Measurements from ENCODE around the gene DMD.

DMD gene

GRCh38 chrX:33160273-33160672 lies 51.1 kb downstream of the DMD start:
- Histone ChIP-seq H3K27me3 (ENCODE audit: insufficient read depth, low read length) (no peaks in the 10 kb centered on the region), H2AFZ (ENCODE audit: low read length, unreplicated experiment) (no peak overlapping the region), H3K4me1 (ENCODE audit: control insufficient read depth, insufficient read depth, low read length, unreplicated experiment) (no peaks in the 10 kb centered on the region), H3K4me3 (ENCODE audit: low read depth, low read length) (no peak overlapping the region), H3K27ac (ENCODE audit: low read depth, low read length) (no peak overlapping the region), H3K79me2 (ENCODE audit: control insufficient read depth, insufficient read depth, low read length, unreplicated experiment) (no peaks in the 10 kb centered on the region), H3K36me3 (ENCODE audit: insufficient read depth, low read length) (no peaks in the 10 kb centered on the region)

- Histone ChIP-seq H3K79me2 (ENCODE audit: control insufficient read depth, insufficient read depth, low read length, unreplicated experiment) (no peaks in the 10 kb centered on the region), H2AFZ (ENCODE audit: low read length, unreplicated experiment) (no peak overlapping the region), H3K27me3 (ENCODE audit: insufficient read depth, low read length) (no peaks in the 10 kb centered on the region), H3K4me3 (ENCODE audit: low read depth, low read length) (no peak overlapping the region), H3K4me1 (ENCODE audit: control insufficient read depth, insufficient read depth, low read length, unreplicated experiment) (no peaks in the 10 kb centered on the region), H3K36me3 (ENCODE audit: insufficient read depth, low read length) (no peaks in the 10 kb centered on the region), H3K27ac (ENCODE audit: low read depth, low read length) (no peak overlapping the region)
Observed at GRCh38 chrX:33156152-33156726, 55.1 kb downstream of the DMD start.

GRCh38 chrX:33149580-33149979 lies 61.8 kb downstream of the DMD start:
- Histone ChIP-seq H3K27ac (ENCODE audit: low read depth, low read length) (no peak overlapping the region), H3K4me3 (ENCODE audit: low read depth, low read length) (no peak overlapping the region), H3K27me3 (ENCODE audit: insufficient read depth, low read length) (no peaks in the 10 kb centered on the region), H3K4me1 (ENCODE audit: control insufficient read depth, insufficient read depth, low read length, unreplicated experiment) (no peaks in the 10 kb centered on the region), H3K79me2 (ENCODE audit: control insufficient read depth, insufficient read depth, low read length, unreplicated experiment) (no peaks in the 10 kb centered on the region), H3K36me3 (ENCODE audit: insufficient read depth, low read length) (no peaks in the 10 kb centered on the region), H2AFZ (ENCODE audit: low read length, unreplicated experiment) (no peak overlapping the region)

- Histone ChIP-seq H2AFZ (ENCODE audit: low read length, unreplicated experiment) (no peak overlapping the region), H3K27me3 (ENCODE audit: insufficient read depth, low read length) (no peaks in the 10 kb centered on the region)
Observed at GRCh38 chrX:33149085-33149484, 62.3 kb downstream of the DMD start.

GRCh38 chrX:33142331-33142730 lies 69.0 kb downstream of the DMD start:
- Histone ChIP-seq H2AFZ (ENCODE audit: low read length, unreplicated experiment) (no peak overlapping the region), H3K4me1 (ENCODE audit: control insufficient read depth, insufficient read depth, low read length, unreplicated experiment) (peaks cover 6% of the 10 kb centered on the region), H3K36me3 (ENCODE audit: insufficient read depth, low read length) (no peaks in the 10 kb centered on the region), H3K4me3 (ENCODE audit: low read depth, low read length) (no peak overlapping the region), H3K27ac (ENCODE audit: low read depth, low read length) (no peak overlapping the region), H3K27me3 (ENCODE audit: insufficient read depth, low read length) (no peaks in the 10 kb centered on the region), H3K79me2 (ENCODE audit: control insufficient read depth, insufficient read depth, low read length, unreplicated experiment) (no peaks in the 10 kb centered on the region)

More at GRCh38 chrX:33149085-33149484, 62.3 kb downstream of the DMD start:
- Histone ChIP-seq H3K79me2 (ENCODE audit: control insufficient read depth, insufficient read depth, low read length, unreplicated experiment) (no peaks in the 10 kb centered on the region), H3K36me3 (ENCODE audit: insufficient read depth, low read length) (no peaks in the 10 kb centered on the region), H3K4me1 (ENCODE audit: control insufficient read depth, insufficient read depth, low read length, unreplicated experiment) (peaks cover 2% of the 10 kb centered on the region), H3K27ac (ENCODE audit: low read depth, low read length) (no peak overlapping the region), H3K4me3 (ENCODE audit: low read depth, low read length) (no peak overlapping the region)

GRCh38 chrX:33138677-33139249 lies 72.6 kb downstream of the DMD start:
- H3K79me2 ChIP-seq (ENCODE audit: control insufficient read depth, insufficient read depth, low read length, unreplicated experiment): no peaks in the 10 kb centered on the region
- no peaks in the 10 kb centered on the region for H3K27me3 ChIP-seq (ENCODE audit: insufficient read depth, low read length)
- no peaks in the 10 kb centered on the region for H3K36me3 ChIP-seq (ENCODE audit: insufficient read depth, low read length)
- no peak overlapping the region for H3K27ac ChIP-seq (ENCODE audit: low read depth, low read length)
- H3K4me1 ChIP-seq (ENCODE audit: control insufficient read depth, insufficient read depth, low read length, unreplicated experiment): peaks cover under 1% of the 10 kb centered on the region
- no peak overlapping the region for H3K4me3 ChIP-seq (ENCODE audit: low read depth, low read length)
- H2AFZ ChIP-seq (ENCODE audit: low read length, unreplicated experiment): no peak overlapping the region

GRCh38 chrX:33134164-33134563 lies 77.2 kb downstream of the DMD start:
- Histone ChIP-seq H3K27me3 (ENCODE audit: insufficient read depth, low read length) (no peaks in the 10 kb centered on the region), H3K79me2 (ENCODE audit: control insufficient read depth, insufficient read depth, low read length, unreplicated experiment) (no peaks in the 10 kb centered on the region), H3K36me3 (ENCODE audit: insufficient read depth, low read length) (no peaks in the 10 kb centered on the region), H3K4me1 (ENCODE audit: control insufficient read depth, insufficient read depth, low read length, unreplicated experiment) (peaks cover 4% of the 10 kb centered on the region), H2AFZ (ENCODE audit: low read length, unreplicated experiment) (no peak overlapping the region), H3K4me3 (ENCODE audit: low read depth, low read length) (no peak overlapping the region), H3K27ac (ENCODE audit: low read depth, low read length) (no peak overlapping the region)

- Histone ChIP-seq H3K27ac (ENCODE audit: low read depth, low read length) (no peak overlapping the region), H3K4me3 (ENCODE audit: low read depth, low read length) (no peak overlapping the region), H3K36me3 (ENCODE audit: insufficient read depth, low read length) (no peaks in the 10 kb centered on the region), H3K27me3 (ENCODE audit: insufficient read depth, low read length) (no peaks in the 10 kb centered on the region), H2AFZ (ENCODE audit: low read length, unreplicated experiment) (no peak overlapping the region), H3K4me1 (ENCODE audit: control insufficient read depth, insufficient read depth, low read length, unreplicated experiment) (peaks cover 4% of the 10 kb centered on the region), H3K79me2 (ENCODE audit: control insufficient read depth, insufficient read depth, low read length, unreplicated experiment) (no peaks in the 10 kb centered on the region)
Observed at GRCh38 chrX:33133320-33133719, 78.0 kb downstream of the DMD start.

- Histone ChIP-seq H3K27me3 (ENCODE audit: insufficient read depth, low read length) (no peaks in the 10 kb centered on the region), H2AFZ (ENCODE audit: low read length, unreplicated experiment) (no peak overlapping the region), H3K79me2 (ENCODE audit: control insufficient read depth, insufficient read depth, low read length, unreplicated experiment) (no peaks in the 10 kb centered on the region), H3K4me3 (ENCODE audit: low read depth, low read length) (no peak overlapping the region), H3K36me3 (ENCODE audit: insufficient read depth, low read length) (no peaks in the 10 kb centered on the region), H3K27ac (ENCODE audit: low read depth, low read length) (no peak overlapping the region), H3K4me1 (ENCODE audit: control insufficient read depth, insufficient read depth, low read length, unreplicated experiment) (peaks cover 4% of the 10 kb centered on the region)
Observed at GRCh38 chrX:33132569-33132968, 78.8 kb downstream of the DMD start.

- H2AFZ ChIP-seq (ENCODE audit: low read length, unreplicated experiment): no peak overlapping the region
- no peaks in the 10 kb centered on the region for H3K27me3 ChIP-seq (ENCODE audit: insufficient read depth, low read length)
- H3K27ac ChIP-seq (ENCODE audit: low read depth, low read length): no peak overlapping the region
- H3K36me3 ChIP-seq (ENCODE audit: insufficient read depth, low read length): no peaks in the 10 kb centered on the region
- H3K4me1 ChIP-seq (ENCODE audit: control insufficient read depth, insufficient read depth, low read length, unreplicated experiment): peaks cover 4% of the 10 kb centered on the region
- no peaks in the 10 kb centered on the region for H3K79me2 ChIP-seq (ENCODE audit: control insufficient read depth, insufficient read depth, low read length, unreplicated experiment)
- H3K4me3 ChIP-seq (ENCODE audit: low read depth, low read length): no peak overlapping the region
Observed at GRCh38 chrX:33129607-33130006, 81.7 kb downstream of the DMD start.

GRCh38 chrX:33128048-33128805 lies 83.1 kb downstream of the DMD start:
- Histone ChIP-seq H3K4me3 (ENCODE audit: low read depth, low read length) (no peak overlapping the region), H3K27me3 (ENCODE audit: insufficient read depth, low read length) (no peaks in the 10 kb centered on the region)

More at GRCh38 chrX:33128048-33128805, 83.1 kb downstream of the DMD start:
- H3K36me3 ChIP-seq (ENCODE audit: insufficient read depth, low read length): no peaks in the 10 kb centered on the region
- no peak overlapping the region for H3K27ac ChIP-seq (ENCODE audit: low read depth, low read length)
- H3K4me1 ChIP-seq (ENCODE audit: control insufficient read depth, insufficient read depth, low read length, unreplicated experiment): no peaks in the 10 kb centered on the region
- H2AFZ ChIP-seq (ENCODE audit: low read length, unreplicated experiment): no peak overlapping the region
- H3K79me2 ChIP-seq (ENCODE audit: control insufficient read depth, insufficient read depth, low read length, unreplicated experiment): no peaks in the 10 kb centered on the region
